Measurements from ENCODE around the gene NAV3.

DNA sequence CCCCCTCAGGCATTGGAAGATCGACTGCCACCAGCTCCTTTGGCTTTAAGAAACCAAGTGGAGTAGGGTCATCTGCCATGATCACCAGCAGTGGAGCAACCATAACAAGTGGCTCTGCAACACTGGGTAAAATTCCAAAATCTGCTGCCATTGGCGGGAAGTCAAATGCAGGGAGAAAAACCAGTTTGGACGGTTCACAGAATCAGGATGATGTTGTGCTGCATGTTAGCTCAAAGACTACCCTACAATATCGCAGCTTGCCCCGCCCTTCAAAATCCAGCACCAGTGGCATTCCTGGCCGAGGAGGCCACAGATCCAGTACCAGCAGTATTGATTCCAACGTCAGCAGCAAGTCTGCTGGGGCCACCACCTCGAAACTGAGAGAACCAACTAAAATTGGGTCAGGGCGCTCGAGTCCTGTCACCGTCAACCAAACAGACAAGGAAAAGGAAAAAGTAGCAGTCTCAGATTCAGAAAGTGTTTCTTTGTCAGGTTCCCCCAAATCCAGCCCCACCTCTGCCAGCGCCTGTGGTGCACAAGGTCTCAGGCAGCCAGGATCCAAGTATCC is 288.7 kb downstream of the NAV3 start:
- TF ChIP-seq, protein P1, sequence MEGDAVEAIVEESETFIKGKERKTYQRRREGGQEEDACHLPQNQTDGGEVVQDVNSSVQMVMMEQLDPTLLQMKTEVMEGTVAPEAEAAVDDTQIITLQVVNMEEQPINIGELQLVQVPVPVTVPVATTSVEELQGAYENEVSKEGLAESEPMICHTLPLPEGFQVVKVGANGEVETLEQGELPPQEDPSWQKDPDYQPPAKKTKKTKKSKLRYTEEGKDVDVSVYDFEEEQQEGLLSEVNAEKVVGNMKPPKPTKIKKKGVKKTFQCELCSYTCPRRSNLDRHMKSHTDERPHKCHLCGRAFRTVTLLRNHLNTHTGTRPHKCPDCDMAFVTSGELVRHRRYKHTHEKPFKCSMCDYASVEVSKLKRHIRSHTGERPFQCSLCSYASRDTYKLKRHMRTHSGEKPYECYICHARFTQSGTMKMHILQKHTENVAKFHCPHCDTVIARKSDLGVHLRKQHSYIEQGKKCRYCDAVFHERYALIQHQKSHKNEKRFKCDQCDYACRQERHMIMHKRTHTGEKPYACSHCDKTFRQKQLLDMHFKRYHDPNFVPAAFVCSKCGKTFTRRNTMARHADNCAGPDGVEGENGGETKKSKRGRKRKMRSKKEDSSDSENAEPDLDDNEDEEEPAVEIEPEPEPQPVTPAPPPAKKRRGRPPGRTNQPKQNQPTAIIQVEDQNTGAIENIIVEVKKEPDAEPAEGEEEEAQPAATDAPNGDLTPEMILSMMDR (IDR thresholded peaks at IDR 0.05), result no peak
- TF ChIP-seq POLR2A (IDR thresholded peaks at IDR 0.05), result no peak

All from gastroesophageal sphincter (tissue), 3 donors.